ENCODE measurements around the gene PLSCR3. TPM values are rescaled to one million over a fixed set of nuclear protein-coding genes. Genes with fewer than 3 reads are reported as not detected.

The PLSCR3 gene
- total and polyA plus RNA-seq, 2 donors (not counting 1 experiment from before 2014, with no cell fraction given), result 25.4 to 39.1 TPM

- H3K9ac ChIP-seq (ENCODE audit: insufficient read depth, low read length), result no peak overlapping the region
- H3K9me3 ChIP-seq (ENCODE audit: control insufficient read depth, insufficient read depth, low read depth, low read length), result no peaks in the 10 kb centered on the region
- TF ChIP-seq EZH2 (IDR thresholded peaks at IDR 0.05; ENCODE audit: low read length, missing control alignments) (no peak), CTCF (conservative IDR thresholded peaks at IDR 0.05 in 1 of 2, IDR thresholded peaks at IDR 0.05 in 1 of 2; ENCODE audit: low read depth in 1 of 2, low read length in 2 of 2) (no peak)
- no peaks in the 10 kb centered on the region for H4K20me1 ChIP-seq (ENCODE audit: control insufficient read depth, extremely low read depth, insufficient read depth, low read length)
- H3K27me3 ChIP-seq (ENCODE audit: control insufficient read depth, insufficient read depth, low read length), result no peaks in the 10 kb centered on the region
- H2AFZ ChIP-seq (ENCODE audit: low read length), result no peak overlapping the region
- H3K36me3 ChIP-seq (ENCODE audit: control insufficient read depth, insufficient read depth, low read length), result peaks cover 17% of the 10 kb centered on the region
- no peaks in the 10 kb centered on the region for H3K79me2 ChIP-seq (ENCODE audit: control insufficient read depth, insufficient read depth, low read length)
- H3K4me3 ChIP-seq (replicated peaks in 1 of 4; ENCODE audit: control extremely low read depth in 1 of 4, insufficient read depth in 1 of 4, low read depth in 3 of 4, low read length in 4 of 4), result no peak overlapping the region
- H3K4me1 ChIP-seq (ENCODE audit: control insufficient read depth, extremely low read depth, insufficient read depth, low read length), result peaks cover 7% of the 10 kb centered on the region
- H3K4me2 ChIP-seq (ENCODE audit: extremely low read depth, insufficient read depth, low read length), result peak overlapping the region; percentile 13
- DNase-seq (ENCODE audit: low read depth in 2 of 2), result peak in 1 of 2 donors; percentile 48
- H3K27ac ChIP-seq (ENCODE audit: insufficient read depth, low read length), result peak overlapping the region; percentile 20
Measured at GRCh38 chr17:7413346-7413985, 19.1 kb upstream of the PLSCR3 start.

- H3K79me2 ChIP-seq (ENCODE audit: control insufficient read depth, insufficient read depth, low read length), result no peaks in the 10 kb centered on the region
- no peaks in the 10 kb centered on the region for H3K27me3 ChIP-seq (ENCODE audit: control insufficient read depth, insufficient read depth, low read length)
- DNase-seq (ENCODE audit: low read depth in 2 of 2), result no peak
- H4K20me1 ChIP-seq (ENCODE audit: control insufficient read depth, extremely low read depth, insufficient read depth, low read length), result no peaks in the 10 kb centered on the region
- peaks cover 7% of the 10 kb centered on the region for H3K4me1 ChIP-seq (ENCODE audit: control insufficient read depth, extremely low read depth, insufficient read depth, low read length)
- no peak overlapping the region for H3K4me2 ChIP-seq (ENCODE audit: extremely low read depth, insufficient read depth, low read length)
- no peak overlapping the region for H2AFZ ChIP-seq (ENCODE audit: low read length)
- TF ChIP-seq CTCF (conservative IDR thresholded peaks at IDR 0.05 in 1 of 2, IDR thresholded peaks at IDR 0.05 in 1 of 2; ENCODE audit: low read depth in 1 of 2, low read length in 2 of 2), result no peak
- no peak for TF ChIP-seq EZH2 (IDR thresholded peaks at IDR 0.05; ENCODE audit: low read length, missing control alignments)
- peaks cover 15% of the 10 kb centered on the region for H3K36me3 ChIP-seq (ENCODE audit: control insufficient read depth, insufficient read depth, low read length)
- no peak overlapping the region for H3K27ac ChIP-seq (ENCODE audit: insufficient read depth, low read length)
- no peaks in the 10 kb centered on the region for H3K9me3 ChIP-seq (ENCODE audit: control insufficient read depth, insufficient read depth, low read depth, low read length)
- no peak overlapping the region for H3K4me3 ChIP-seq (replicated peaks in 1 of 4; ENCODE audit: control extremely low read depth in 1 of 4, insufficient read depth in 1 of 4, low read depth in 3 of 4, low read length in 4 of 4)
- no peak overlapping the region for H3K9ac ChIP-seq (ENCODE audit: insufficient read depth, low read length)
Measured at GRCh38 chr17:7411427-7411750, 17.1 kb upstream of the PLSCR3 start.

- Histone ChIP-seq H3K9me3 (ENCODE audit: control insufficient read depth, insufficient read depth, low read depth, low read length) (no peaks in the 10 kb centered on the region), H3K4me2 (ENCODE audit: extremely low read depth, insufficient read depth, low read length) (no peak overlapping the region), H3K27ac (ENCODE audit: insufficient read depth, low read length) (no peak overlapping the region)
Measured at GRCh38 chr17:7410634-7411426, 16.5 kb upstream of the PLSCR3 start.

More at GRCh38 chr17:7410634-7411426, 16.5 kb upstream of the PLSCR3 start:
- Histone ChIP-seq H4K20me1 (ENCODE audit: control insufficient read depth, extremely low read depth, insufficient read depth, low read length) (no peaks in the 10 kb centered on the region), H3K4me3 (replicated peaks in 1 of 4; ENCODE audit: control extremely low read depth in 1 of 4, insufficient read depth in 1 of 4, low read depth in 3 of 4, low read length in 4 of 4) (no peak overlapping the region), H3K36me3 (ENCODE audit: control insufficient read depth, insufficient read depth, low read length) (peaks cover 15% of the 10 kb centered on the region), H3K4me1 (ENCODE audit: control insufficient read depth, extremely low read depth, insufficient read depth, low read length) (peaks cover 7% of the 10 kb centered on the region), H3K79me2 (ENCODE audit: control insufficient read depth, insufficient read depth, low read length) (no peaks in the 10 kb centered on the region), H3K9ac (ENCODE audit: insufficient read depth, low read length) (no peak overlapping the region), H3K27me3 (ENCODE audit: control insufficient read depth, insufficient read depth, low read length) (no peaks in the 10 kb centered on the region), H2AFZ (ENCODE audit: low read length) (no peak overlapping the region)
- DNase-seq (ENCODE audit: low read depth in 2 of 2), result no peak
- TF ChIP-seq CTCF (conservative IDR thresholded peaks at IDR 0.05 in 1 of 2, IDR thresholded peaks at IDR 0.05 in 1 of 2; ENCODE audit: low read depth in 1 of 2, low read length in 2 of 2) (no peak), EZH2 (IDR thresholded peaks at IDR 0.05; ENCODE audit: low read length, missing control alignments) (no peak)
